Heart left ventricle (tissue), 13 donors: ENCODE measurements around the gene OPCML.

Experiments used
- POLR2A ChIP-seq, 2 donors: fragments of 450-650 bp; IDR thresholded peaks; one replicate each; pipeline ENCODE4 v1.6.1; 2017; ENCODE audit warnings: antibody characterized with exemption in 2 of 2, mild to moderate bottlenecking in 2 of 2, moderate library complexity in 2 of 2
- TF ChIP-seq, protein P1 (sequence below), 12 donors: fragments of 200-600 bp; sonication (generic) in 4 of 12; IDR thresholded peaks; one replicate each; pipeline versions ENCODE4 v1.5.0 to v1.8.0; 2018 to 2022; ENCODE audit warnings: antibody characterized with exemption in 12 of 12, mild to moderate bottlenecking in 5 of 12
- donor health status: ischemic (EF 13 %, LVEDD 7.1; RV severe dilation, severe dysfunction).
- donor health status: DM: no; HTN: yes; CAD: no.
- donor health status: DM: no; HTN: no; CAD: no.
- donor health status: ischemic (EF 25% LVEDD 6.9; RV normal size, moderate dysfunction).
- donor health status: ischemic (EF 25% LVEDD 5.7; RV mildly dilated, moderate dysfunction).
- donor health status: ischemic (EF 35%, LVEDD 5.7; RV mildly dilated, moderate dysfunction).
- donor health status: nonischemic (EF 11% LVEDD 7.7; RV severe dilation, severe dysfunction).
- donor health status: DM: yes; HTN: yes; CAD: no.
- donor health status: PGD.
- donor health status: ischemic (EF 29% LVEDD 5.4; RV normal size, mild dysfunction).
- donor health status: nonischemic (EF 23%, LVEDD 6.1; RV moderate dilation, normal function).

- TF ChIP-seq, protein P1, sequence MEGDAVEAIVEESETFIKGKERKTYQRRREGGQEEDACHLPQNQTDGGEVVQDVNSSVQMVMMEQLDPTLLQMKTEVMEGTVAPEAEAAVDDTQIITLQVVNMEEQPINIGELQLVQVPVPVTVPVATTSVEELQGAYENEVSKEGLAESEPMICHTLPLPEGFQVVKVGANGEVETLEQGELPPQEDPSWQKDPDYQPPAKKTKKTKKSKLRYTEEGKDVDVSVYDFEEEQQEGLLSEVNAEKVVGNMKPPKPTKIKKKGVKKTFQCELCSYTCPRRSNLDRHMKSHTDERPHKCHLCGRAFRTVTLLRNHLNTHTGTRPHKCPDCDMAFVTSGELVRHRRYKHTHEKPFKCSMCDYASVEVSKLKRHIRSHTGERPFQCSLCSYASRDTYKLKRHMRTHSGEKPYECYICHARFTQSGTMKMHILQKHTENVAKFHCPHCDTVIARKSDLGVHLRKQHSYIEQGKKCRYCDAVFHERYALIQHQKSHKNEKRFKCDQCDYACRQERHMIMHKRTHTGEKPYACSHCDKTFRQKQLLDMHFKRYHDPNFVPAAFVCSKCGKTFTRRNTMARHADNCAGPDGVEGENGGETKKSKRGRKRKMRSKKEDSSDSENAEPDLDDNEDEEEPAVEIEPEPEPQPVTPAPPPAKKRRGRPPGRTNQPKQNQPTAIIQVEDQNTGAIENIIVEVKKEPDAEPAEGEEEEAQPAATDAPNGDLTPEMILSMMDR (IDR thresholded peaks at IDR 0.05): no peak
- no peak for TF ChIP-seq POLR2A (IDR thresholded peaks at IDR 0.05)
Measured at GRCh38 chr11:132721526-132721925, 810.8 kb downstream of the OPCML start.
